PC-3 (cell line): ENCODE measurements around the gene TUT7. TPM values are rescaled to one million over a fixed set of nuclear protein-coding genes. Genes with fewer than 3 reads are reported as not detected.
"Not testable (repeated sequence)": the region's sequence is repeated elsewhere in the genome, so short reads cannot be mapped to it uniquely, and the experiment has no call there.

Experiments
- ATAC-seq: fragments of 200-7000 bp; cut with Tn5 transposase; 2 replicates; pipeline ENCODE4 v1.9.1; 2020; ENCODE audit warnings: mild to moderate bottlenecking, moderate library complexity
- BruUV-seq: library from RNA; stranded (reverse); fragments of 400-500 nt; replicated peaks from 2 replicates; lab custom pipeline; 2021; lab: Mats Ljungman, UMichigan
- CTCF ChIA-PET: fragments of 300-600 bp; sonication (Branson Sonifier 250); formaldehyde crosslinking; loops from one replicate; lab custom pipeline; 2022; ENCODE audit warnings: antibody characterized with exemption; lab: Charles Lee
- POLR2A ChIA-PET: fragments of 300-600 bp; sonication (Branson Sonifier 250); formaldehyde crosslinking; loops from one replicate; lab custom pipeline; 2022; ENCODE audit warnings: antibody characterized with exemption; ENCODE audit not compliant: unreplicated experiment; lab: Charles Lee
- DNase-seq: peaks from one replicate; pipeline ENCODE4 v3.0.0-alpha.2; 2015
- H2AFZ ChIP-seq: fragments of 300-600 bp; sonication (generic); 2 replicates; pipeline ENCODE4 v1.6.0; 2016; ENCODE audit warnings: antibody characterized with exemption, low read length
- H3F3A ChIP-seq: fragments of 300-600 bp; sonication (generic); one replicate; pipeline ENCODE4 v1.6.0; 2017; ENCODE audit warnings: antibody characterized with exemption, low read length, control low read depth, mild to moderate bottlenecking; ENCODE audit not compliant: unreplicated experiment
- H3K27ac ChIP-seq: fragments of 300-600 bp; sonication (generic); 2 replicates; pipeline ENCODE4 v1.5.1; 2016; ENCODE audit warnings: mild to moderate bottlenecking, low read length
- H3K27me3 ChIP-seq: fragments of 300-600 bp; sonication (generic); 2 replicates; pipeline ENCODE4 v1.6.1; 2016; ENCODE audit warnings: low read length, mixed read lengths
- H3K36me3 ChIP-seq: fragments of 300-600 bp; sonication (generic); 2 replicates; pipeline ENCODE4 v1.6.1; 2016; ENCODE audit warnings: low read depth, mixed run types, low read length, mixed read lengths
- H3K4me1 ChIP-seq: fragments of 300-600 bp; sonication (generic); 2 replicates; pipeline ENCODE4 v1.5.1; 2016; ENCODE audit warnings: low read length; ENCODE audit not compliant: insufficient read depth
- H3K4me2 ChIP-seq: fragments of 300-600 bp; sonication (generic); 2 replicates; pipeline ENCODE4 v1.6.0; 2016; ENCODE audit warnings: low read length
- H3K4me3 ChIP-seq: fragments of 300-600 bp; sonication (generic); 2 replicates; pipeline ENCODE4 v1.5.1; 2016; ENCODE audit warnings: mild to moderate bottlenecking, low read length, mixed read lengths
- H3K79me2 ChIP-seq: fragments of 300-600 bp; sonication (generic); 2 replicates; pipeline ENCODE4 v1.6.1; 2017; ENCODE audit warnings: low read length, mixed read lengths
- H3K9ac ChIP-seq: fragments of 300-600 bp; sonication (generic); 2 replicates; pipeline ENCODE4 v1.6.0; 2016; ENCODE audit warnings: mild to moderate bottlenecking, low read length
- H3K9me2 ChIP-seq: fragments of 300-600 bp; sonication (generic); replicated peaks from 2 replicates; pipeline ENCODE4 v1.6.1; 2016; ENCODE audit warnings: mixed run types, low read length, mixed read lengths
- H3K9me3 ChIP-seq: fragments of 300-600 bp; sonication (generic); 2 replicates; pipeline ENCODE4 v1.6.1; 2016; ENCODE audit warnings: low read length, mixed read lengths
- H4K20me1 ChIP-seq: fragments of 300-600 bp; sonication (generic); 2 replicates; pipeline ENCODE4 v1.6.1; 2016; ENCODE audit warnings: low read length, mixed read lengths
- CTCF ChIP-seq: fragments of 300-600 bp; sonication (generic); conservative IDR thresholded peaks from 2 replicates; pipeline ENCODE4 v1.5.1; 2017; ENCODE audit warnings: antibody characterized with exemption, low read depth, mild to moderate bottlenecking, low read length
- EZH2 ChIP-seq: fragments of 300-600 bp; sonication (generic); IDR thresholded peaks from one replicate; pipeline ENCODE4 v1.6.1; 2017; ENCODE audit warnings: antibody characterized with exemption, mild to moderate bottlenecking, low read length; ENCODE audit not compliant: unreplicated experiment
- EZH2phosphoT487 ChIP-seq: fragments of 300-600 bp; sonication (generic); IDR thresholded peaks from 2 replicates; pipeline ENCODE4 v1.6.1; 2018; ENCODE audit warnings: mild to moderate bottlenecking, antibody characterized with exemption, low read length, borderline replicate concordance
- intact Hi-C: fragments of 100-400 bp; cut with micrococcal nuclease; formaldehyde crosslinking; loops from 2 replicates; pipeline ENCODE4 v1.9.0; 2023
- total RNA-seq: library from RNA; depleted of rRNA; stranded (reverse); fragments of >200 nt; gene quantifications from 2 replicates; pipeline ENCODE4 v1.2.3, GENCODE V29; 2014

The TUT7 gene
- total RNA-seq, 1 experiment from 2014 or later, result 12.3 TPM

- no peaks in the 10 kb centered on the region for H3F3A ChIP-seq
- ATAC-seq (no peak), DNase-seq (no peak)
- ChIA-PET POLR2A (no interaction called here), CTCF (no interaction called here)
- H3K4me1 ChIP-seq, result no peaks in the 10 kb centered on the region
- H3K4me3 ChIP-seq, result no peak overlapping the region
- intact Hi-C loops, result no loop called here
- no peak overlapping the region for H3K9ac ChIP-seq
- no peaks in the 10 kb centered on the region for H4K20me1 ChIP-seq
- TF ChIP-seq CTCF (no peak), EZH2phosphoT487 (no peak), EZH2 (no peak)
- H3K36me3 ChIP-seq, result no peaks in the 10 kb centered on the region
- no TSS peak for BruUV-seq
- H3K27ac ChIP-seq, result no peak overlapping the region
- no peaks in the 10 kb centered on the region for H3K79me2 ChIP-seq
- H3K27me3 ChIP-seq, result no peaks in the 10 kb centered on the region
- H2AFZ ChIP-seq, result no peak overlapping the region
- no peaks in the 10 kb centered on the region for H3K9me3 ChIP-seq
- no peak overlapping the region for H3K4me2 ChIP-seq
- H3K9me2 ChIP-seq, result no peaks in the 10 kb centered on the region
Measured at GRCh38 chr9:86396412-86396811, 42.2 kb upstream of the TUT7 start.

GRCh38 chr9:86390184-86390583 is 36.0 kb upstream of the TUT7 start:
- CTCF ChIA-PET, H4K20me1 ChIP-seq, DNase-seq, intact Hi-C loops, ATAC-seq, H3K36me3 ChIP-seq, H3K4me2 ChIP-seq, H3K4me1 ChIP-seq, H3K79me2 ChIP-seq, H2AFZ ChIP-seq, H3K9me2 ChIP-seq, BruUV-seq, H3K4me3 ChIP-seq, H3F3A ChIP-seq, H3K27me3 ChIP-seq, H3K9me3 ChIP-seq, H3K9ac ChIP-seq, H3K27ac ChIP-seq: not testable (repeated sequence)
- POLR2A ChIA-PET, result interaction anchor here (0.6 kb wide), 1 partner anchor 669 kb away, joined by 4 read pairs; no protein-coding TSS in a partner anchor

DNA sequence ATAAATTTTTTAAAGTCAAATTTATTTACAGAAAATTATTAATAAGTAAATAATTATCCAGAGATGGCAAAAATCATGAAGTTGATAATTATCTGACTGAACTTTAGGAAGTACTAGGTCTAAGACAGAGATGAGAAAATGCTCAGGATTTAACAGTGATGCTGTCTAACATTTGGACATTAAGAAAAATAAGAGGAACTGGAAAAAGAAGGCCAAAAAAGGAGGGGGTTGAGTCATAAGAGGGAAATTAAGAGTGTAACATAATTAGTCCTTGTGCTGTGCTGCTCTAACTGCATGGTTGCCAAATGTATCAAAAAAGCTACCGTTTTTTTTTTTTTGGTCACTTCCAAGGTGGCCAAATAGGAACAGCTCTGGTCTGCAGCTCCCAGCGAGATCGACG is 35.4 kb upstream of the TUT7 start:
- Histone ChIP-seq H4K20me1 (no peaks in the 10 kb centered on the region), H3K79me2 (no peaks in the 10 kb centered on the region), H3K4me1 (no peaks in the 10 kb centered on the region), H3K9me3 (no peaks in the 10 kb centered on the region), H3K36me3 (no peaks in the 10 kb centered on the region), H3K4me3 (no peak overlapping the region), H3K27me3 (no peaks in the 10 kb centered on the region), H3K4me2 (no peak overlapping the region), H2AFZ (no peak overlapping the region), H3F3A (no peaks in the 10 kb centered on the region), H3K9me2 (no peaks in the 10 kb centered on the region), H3K27ac (no peak overlapping the region), H3K9ac (no peak overlapping the region)
- ATAC-seq, result no peak
- no TSS peak for BruUV-seq
- POLR2A ChIA-PET, result interaction anchor here (0.6 kb wide), 1 partner anchor 670 kb away, joined by 4 read pairs; no protein-coding TSS in a partner anchor
- TF ChIP-seq EZH2 (no peak), CTCF (no peak), EZH2phosphoT487 (no peak)
- intact Hi-C loops, result no loop called here
- CTCF ChIA-PET, result no interaction called here
- DNase-seq, result no peak
